PC-9 (cell line): ENCODE data around the gene RAB11A.

Source experiments
- EZH2 ChIP-seq: fragments of 200-600 bp; sonication (generic); IDR thresholded peaks from 2 replicates; pipeline ENCODE4 v1.8.0; 2017; ENCODE audit warnings: antibody characterized with exemption, low read depth
- TF ChIP-seq, protein P1 (sequence below): fragments of 200-600 bp; sonication (generic); conservative IDR thresholded peaks from 2 replicates; pipeline ENCODE4 v1.6.1; 2017; ENCODE audit warnings: mixed run types, antibody characterized with exemption, mild to moderate bottlenecking, moderate library complexity

DNA sequence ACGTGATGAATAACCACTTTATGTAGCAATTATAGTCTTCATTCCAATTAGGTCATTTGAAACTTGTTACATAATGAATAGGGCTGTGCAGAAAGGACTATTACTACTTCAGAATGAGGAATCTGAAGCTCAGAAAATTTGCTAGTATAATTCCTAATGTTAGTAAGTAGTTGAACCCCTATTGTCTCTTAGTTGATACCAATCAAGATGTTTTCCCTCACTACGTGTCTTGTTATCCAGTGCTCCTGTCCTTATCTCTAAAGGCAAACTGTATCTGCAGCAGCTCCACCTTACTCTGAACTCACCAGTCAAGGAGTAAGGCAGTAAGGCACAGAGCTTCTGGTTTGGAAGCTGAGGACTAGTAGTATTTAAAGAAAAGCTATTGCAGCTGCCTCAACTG lies 32.0 kb downstream of the RAB11A start:
- TF ChIP-seq, protein P1, sequence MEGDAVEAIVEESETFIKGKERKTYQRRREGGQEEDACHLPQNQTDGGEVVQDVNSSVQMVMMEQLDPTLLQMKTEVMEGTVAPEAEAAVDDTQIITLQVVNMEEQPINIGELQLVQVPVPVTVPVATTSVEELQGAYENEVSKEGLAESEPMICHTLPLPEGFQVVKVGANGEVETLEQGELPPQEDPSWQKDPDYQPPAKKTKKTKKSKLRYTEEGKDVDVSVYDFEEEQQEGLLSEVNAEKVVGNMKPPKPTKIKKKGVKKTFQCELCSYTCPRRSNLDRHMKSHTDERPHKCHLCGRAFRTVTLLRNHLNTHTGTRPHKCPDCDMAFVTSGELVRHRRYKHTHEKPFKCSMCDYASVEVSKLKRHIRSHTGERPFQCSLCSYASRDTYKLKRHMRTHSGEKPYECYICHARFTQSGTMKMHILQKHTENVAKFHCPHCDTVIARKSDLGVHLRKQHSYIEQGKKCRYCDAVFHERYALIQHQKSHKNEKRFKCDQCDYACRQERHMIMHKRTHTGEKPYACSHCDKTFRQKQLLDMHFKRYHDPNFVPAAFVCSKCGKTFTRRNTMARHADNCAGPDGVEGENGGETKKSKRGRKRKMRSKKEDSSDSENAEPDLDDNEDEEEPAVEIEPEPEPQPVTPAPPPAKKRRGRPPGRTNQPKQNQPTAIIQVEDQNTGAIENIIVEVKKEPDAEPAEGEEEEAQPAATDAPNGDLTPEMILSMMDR, result no peak
- no peak for TF ChIP-seq EZH2
